RPMI7951 (cell line): ENCODE measurements around the gene NEIL1. TPM values are rescaled to one million over a fixed set of nuclear protein-coding genes. Genes with fewer than 3 reads are reported as not detected.
"Not testable (repeated sequence)": the region's sequence is repeated elsewhere in the genome, so short reads cannot be mapped to it uniquely, and the experiment has no call there.

Experiments used
- DNase-seq: peaks from one replicate; pipeline ENCODE4 v3.0.0-alpha.2; 2012; ENCODE audit warnings: low read depth
- total RNA-seq: library from RNA; depleted of rRNA; stranded (reverse); fragments of >200 nt; shearing (Covaris generic); gene quantifications from 2 replicates; pipeline ENCODE4 v1.2.3, GENCODE V29; 2014; rRNA removed

The NEIL1 gene
- total RNA-seq, 1 experiment from 2014 or later, result 2.6 TPM

GRCh38 chr15:75371901-75372688, 25.3 kb downstream of the NEIL1 start:
- no peak for DNase-seq

GRCh38 chr15:75380773-75381172, 33.9 kb downstream of the NEIL1 start:
- DNase-seq, result no peak

GRCh38 chr15:75383986-75384385, 37.1 kb downstream of the NEIL1 start:
- DNase-seq, result not testable (repeated sequence)

GRCh38 chr15:75389791-75390382, 43.0 kb downstream of the NEIL1 start:
- no peak for DNase-seq

- no peak for DNase-seq
These were observed 50.7 kb downstream of the NEIL1 start for GRCh38 chr15:75397494-75397893.

GRCh38 chr15:75403892-75404291, 57.1 kb downstream of the NEIL1 start:
- DNase-seq, result no peak

Other genes starting within 250 kb of the NEIL1 start
- gene C15orf39, start 145.2 kb upstream of the NEIL1 start, total RNA-seq, result 8.1 and 10.0 TPM in 2 replicates
- not detected in 2 replicates for gene GOLGA6C, start 88.7 kb upstream of the NEIL1 start, total RNA-seq
- gene GOLGA6D, start 64.2 kb upstream of the NEIL1 start, total RNA-seq, result not detected in 2 replicates
- 136 and 145 TPM in 2 replicates for gene COMMD4, start 11.0 kb upstream of the NEIL1 start, total RNA-seq
- gene MAN2C1, start 21.6 kb downstream of the NEIL1 start, total RNA-seq, result 35.3 and 37.1 TPM in 2 replicates
- 22.8 and 29.7 TPM in 2 replicates for gene SIN3A, start 104.7 kb downstream of the NEIL1 start, total RNA-seq
- gene PTPN9, start 232.3 kb downstream of the NEIL1 start, total RNA-seq, result 22.4 and 27.8 TPM in 2 replicates